BJ (cell line): Measurements from ENCODE around the gene MIDN. TPM values are rescaled to one million over a fixed set of nuclear protein-coding genes. Genes with fewer than 3 reads are reported as not detected.

ENCODE experiments used
- CTCF ChIA-PET: fragments of 350-600 bp; formaldehyde crosslinking; extraction: SDS; loops from one replicate; lab custom pipeline; 2021; ENCODE audit warnings: antibody characterized with exemption, inconsistent platforms; lab: Yijun Ruan, JAX
- POLR2A ChIA-PET: fragments of 300-600 bp; sonication (Branson Sonifier 250); formaldehyde crosslinking; extraction: SDS; loops from one replicate; lab custom pipeline; 2021; ENCODE audit warnings: antibody characterized with exemption; lab: Charles Lee
- DNase-seq: peaks from one replicate; pipeline ENCODE4 v3.0.0-alpha.2; 2011; ENCODE audit warnings: low read depth
- H3K27me3 ChIP-seq: 2 replicates; pipeline ENCODE4 v1.6.0; 2011; ENCODE audit warnings: low read length; ENCODE audit not compliant: control insufficient read depth, insufficient read depth
- H3K36me3 ChIP-seq: 2 replicates; pipeline ENCODE4 v1.5.1; 2011; ENCODE audit warnings: low read length; ENCODE audit not compliant: control insufficient read depth, insufficient read depth
- H3K4me3 ChIP-seq: 2 replicates; pipeline ENCODE4 v1.5.1; 2011; ENCODE audit warnings: low read depth, mild to moderate bottlenecking, control low read depth, low read length
- CTCF ChIP-seq: IDR thresholded peaks from 2 replicates; pipeline ENCODE4 v1.5.1; 2011; ENCODE audit warnings: low read depth, mild to moderate bottlenecking, control low read depth, inconsistent platforms, low read length, moderate library complexity; ENCODE audit not compliant: insufficient read depth
- polyA plus RNA-seq: library from polyadenylated mRNA; depleted of rRNA; stranded (reverse); fragments of >200 nt; gene quantifications from 2 replicates; pipeline ENCODE4 v1.2.3, GENCODE V29; 2011

Gene MIDN
- polyA plus RNA-seq, 1 experiment = 8.4 TPM

- no peak overlapping the region for H3K4me3 ChIP-seq
Measured at GRCh38 chr19:1283207-1283916, 35.0 kb downstream of the MIDN start.

GRCh38 chr19:1283917-1284292, 35.5 kb downstream of the MIDN start:
- ChIA-PET CTCF (interaction anchor here (0.9 to 1.5 kb wide), 2 partner anchors 15 to 121 kb away, joined by 3 read pairs; no protein-coding TSS in a partner anchor), POLR2A (no interaction called here)
- no peak for TF ChIP-seq CTCF

More at GRCh38 chr19:1283207-1283916, 35.0 kb downstream of the MIDN start:
- CTCF ChIA-PET = interaction anchor here (0.9 to 1.5 kb wide), 2 partner anchors 15 to 122 kb away, joined by 3 read pairs; no protein-coding TSS in a partner anchor
- POLR2A ChIA-PET = no interaction called here
- DNase-seq = no peak
- TF ChIP-seq CTCF = no peak
- H3K36me3 ChIP-seq = peaks cover 6% of the 10 kb centered on the region
- H3K27me3 ChIP-seq = peaks cover 22% of the 10 kb centered on the region

GRCh38 chr19:1284293-1284978, 36.1 kb downstream of the MIDN start:
- Histone ChIP-seq H3K27me3 (peaks cover 22% of the 10 kb centered on the region), H3K36me3 (no peaks in the 10 kb centered on the region), H3K4me3 (no peak overlapping the region)
- no peak for TF ChIP-seq CTCF
- DNase-seq = no peak
- ChIA-PET POLR2A (interaction anchor here (0.6 kb wide), 1 partner anchor 15 kb away, joined by 17 read pairs; no protein-coding TSS in a partner anchor), CTCF (interaction anchor here (0.9 kb wide), 1 partner anchor 120 kb away, joined by 3 read pairs; no protein-coding TSS in a partner anchor)

More at GRCh38 chr19:1283917-1284292, 35.5 kb downstream of the MIDN start:
- DNase-seq = no peak
- H3K36me3 ChIP-seq = peaks cover 3% of the 10 kb centered on the region
- H3K27me3 ChIP-seq = peaks cover 22% of the 10 kb centered on the region
- H3K4me3 ChIP-seq = no peak overlapping the region

GRCh38 chr19:1284979-1285736, 36.8 kb downstream of the MIDN start:
- POLR2A ChIA-PET = interaction anchor here (0.6 kb wide), 1 partner anchor 16 kb away, joined by 17 read pairs; no protein-coding TSS in a partner anchor
- H3K36me3 ChIP-seq = no peaks in the 10 kb centered on the region
- no peak for DNase-seq
- no peak for TF ChIP-seq CTCF
- no peak overlapping the region for H3K4me3 ChIP-seq
- CTCF ChIA-PET = no interaction called here
- H3K27me3 ChIP-seq = peaks cover 22% of the 10 kb centered on the region
